HG02943 (cell line): ENCODE measurements around the gene TGFBI.
"Not testable (repeated sequence)": the region's sequence is repeated elsewhere in the genome, so short reads cannot be mapped to it uniquely, and the experiment has no call there.

ENCODE experiments used
- ATAC-seq: cut with Tn5 transposase; IDR thresholded peaks from one replicate; pipeline ENCODE4 v1.9.1; 2021; ENCODE audit warnings: mild to moderate bottlenecking, low read depth, moderate library complexity; ENCODE audit not compliant: unreplicated experiment

TGFBI gene

GRCh38 chr5:136042665-136043121, 13.9 kb downstream of the TGFBI start:
- ATAC-seq: no peak

- no peak for ATAC-seq
These were observed 14.8 kb downstream of the TGFBI start for GRCh38 chr5:136043551-136043950.

GRCh38 chr5:136043968-136044610, 15.3 kb downstream of the TGFBI start:
- ATAC-seq: no peak

GRCh38 chr5:136045026-136045425, 16.2 kb downstream of the TGFBI start:
- not testable (repeated sequence) for ATAC-seq

- no peak for ATAC-seq
These were observed 17.5 kb downstream of the TGFBI start for GRCh38 chr5:136046246-136046645.

- ATAC-seq: no peak
These were observed 19.1 kb downstream of the TGFBI start for GRCh38 chr5:136047858-136048257.

GRCh38 chr5:136048966-136049365, 20.2 kb downstream of the TGFBI start:
- no peak for ATAC-seq

GRCh38 chr5:136051486-136052220, 22.9 kb downstream of the TGFBI start:
- ATAC-seq: no peak

- ATAC-seq: no peak
These were observed 24.0 kb downstream of the TGFBI start for GRCh38 chr5:136052692-136053335.

GRCh38 chr5:136053336-136054141, 24.8 kb downstream of the TGFBI start:
- ATAC-seq: no peak

- ATAC-seq: no peak
These were observed 25.6 kb downstream of the TGFBI start for GRCh38 chr5:136054142-136055019.

- no peak for ATAC-seq
These were observed 27.0 kb downstream of the TGFBI start for GRCh38 chr5:136055612-136056309.

GRCh38 chr5:136056336-136056735, 27.5 kb downstream of the TGFBI start:
- no peak for ATAC-seq

- ATAC-seq: no peak
These were observed 28.1 kb downstream of the TGFBI start for GRCh38 chr5:136056771-136057335.

GRCh38 chr5:136057401-136058038, 28.7 kb downstream of the TGFBI start:
- no peak for ATAC-seq

GRCh38 chr5:136058039-136058971, 29.5 kb downstream of the TGFBI start:
- no peak for ATAC-seq

- no peak for ATAC-seq
These were observed 30.2 kb downstream of the TGFBI start for GRCh38 chr5:136058972-136059354.
